Endothelial cell of umbilical vein (primary cell): ENCODE results near the gene VSX1.

Experiments used
- CTCF ChIP-seq, 2 donors: IDR thresholded peaks; 1 replicate in 1 of 2; 2 replicates in 1 of 2; pipeline ENCODE4 v1.5.1; 2011; ENCODE audit warnings: low read length in 2 of 2, mild to moderate bottlenecking in 2 of 2, moderate library complexity in 2 of 2, control low read depth in 1 of 2, inconsistent platforms in 1 of 2, low read depth in 1 of 2; ENCODE audit not compliant: insufficient read depth in 1 of 2; ENCODE audit errors: extremely low read depth in 1 of 2
- EZH2 ChIP-seq: IDR thresholded peaks from 2 replicates; pipeline ENCODE4 v1.6.1; 2012; ENCODE audit warnings: borderline replicate concordance, low read depth, mild to moderate bottlenecking, moderate library complexity, low read length, inconsistent platforms; ENCODE audit not compliant: severe bottlenecking
- JUN ChIP-seq: IDR thresholded peaks from 2 replicates; pipeline ENCODE4 v1.6.1; 2011; ENCODE audit warnings: borderline replicate concordance, low read depth; ENCODE audit not compliant: insufficient read length, insufficient read depth
- POLR2A ChIP-seq: IDR thresholded peaks from 2 replicates; pipeline ENCODE4 v1.6.1; 2012; ENCODE audit warnings: low read depth, mild to moderate bottlenecking, control low read depth, low read length
- POLR2AphosphoS5 ChIP-seq: IDR thresholded peaks from 2 replicates; pipeline ENCODE4 v1.6.1; 2012; ENCODE audit warnings: low read depth, mild to moderate bottlenecking, control low read depth, low read length, moderate library complexity; ENCODE audit not compliant: insufficient read depth
- TF ChIP-seq, protein P1 (sequence below): IDR thresholded peaks from 2 replicates; pipeline ENCODE4 v1.6.1; 2011; ENCODE audit not compliant: insufficient read depth, insufficient read length

DNA sequence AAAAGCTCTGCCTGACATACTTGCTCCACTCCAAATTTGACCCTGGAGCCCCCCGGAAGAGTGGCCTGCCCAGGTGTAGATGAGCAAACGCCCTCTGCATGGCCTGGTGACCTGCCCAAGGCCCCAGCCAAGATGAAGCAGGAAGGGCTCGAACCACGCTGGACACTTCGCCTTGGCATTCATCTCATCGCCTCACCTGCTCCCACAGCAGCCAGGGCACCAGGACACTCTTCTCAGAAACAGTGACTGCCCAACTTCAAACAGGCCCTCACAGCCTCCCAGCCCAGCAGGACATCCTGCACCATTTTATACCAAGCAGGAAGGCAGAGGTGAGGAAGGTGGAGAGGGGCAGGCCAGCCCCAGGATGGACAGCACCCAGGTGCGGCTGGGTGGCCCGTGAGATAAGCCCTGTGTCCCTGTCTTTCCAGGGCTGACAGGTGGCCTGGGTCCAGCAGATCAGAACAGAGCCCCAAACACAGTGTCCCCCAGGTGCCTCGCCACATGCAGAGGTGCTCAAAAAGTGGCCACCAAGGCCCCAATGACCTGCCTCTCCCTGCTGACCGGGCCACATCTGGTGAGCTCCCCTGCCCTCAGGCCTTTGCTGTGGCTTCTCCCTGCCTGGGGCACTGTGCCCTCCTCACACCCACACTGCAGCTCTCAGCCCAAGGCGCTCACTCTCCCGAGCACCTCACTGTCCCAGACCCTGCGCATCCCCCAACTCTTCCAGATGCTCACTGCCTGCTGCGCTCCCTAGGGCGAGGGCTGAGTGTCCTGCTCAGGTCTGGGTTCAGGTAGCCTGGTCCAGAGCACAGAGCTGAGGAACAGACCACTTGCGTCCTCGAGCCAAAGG is 31.2 kb downstream of the VSX1 start:
- TF ChIP-seq POLR2AphosphoS5 (no peak), EZH2 (no peak), CTCF (IDR thresholded peaks at IDR 0.05; ENCODE audit: extremely low read depth in 1 of 2, insufficient read depth in 1 of 2, low read depth in 1 of 2, low read length in 2 of 2) (no peak), JUN (no peak), POLR2A (no peak)
- TF ChIP-seq, protein P1, sequence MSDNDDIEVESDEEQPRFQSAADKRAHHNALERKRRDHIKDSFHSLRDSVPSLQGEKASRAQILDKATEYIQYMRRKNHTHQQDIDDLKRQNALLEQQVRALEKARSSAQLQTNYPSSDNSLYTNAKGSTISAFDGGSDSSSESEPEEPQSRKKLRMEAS: no peak
